B cell (primary cell): ENCODE measurements around the gene SEPSECS.

Experiments
- EZH2 ChIP-seq: IDR thresholded peaks from 2 replicates; pipeline ENCODE4 v1.6.1; 2012; ENCODE audit warnings: borderline replicate concordance, low read depth, mild to moderate bottlenecking, moderate library complexity, low read length; ENCODE audit not compliant: insufficient read depth, poor library complexity, severe bottlenecking
- TF ChIP-seq, protein P1 (sequence below): fragments of 200-600 bp; IDR thresholded peaks from one replicate; pipeline ENCODE4 v1.8.0; 2022; ENCODE audit warnings: antibody characterized with exemption, mild to moderate bottlenecking

DNA sequence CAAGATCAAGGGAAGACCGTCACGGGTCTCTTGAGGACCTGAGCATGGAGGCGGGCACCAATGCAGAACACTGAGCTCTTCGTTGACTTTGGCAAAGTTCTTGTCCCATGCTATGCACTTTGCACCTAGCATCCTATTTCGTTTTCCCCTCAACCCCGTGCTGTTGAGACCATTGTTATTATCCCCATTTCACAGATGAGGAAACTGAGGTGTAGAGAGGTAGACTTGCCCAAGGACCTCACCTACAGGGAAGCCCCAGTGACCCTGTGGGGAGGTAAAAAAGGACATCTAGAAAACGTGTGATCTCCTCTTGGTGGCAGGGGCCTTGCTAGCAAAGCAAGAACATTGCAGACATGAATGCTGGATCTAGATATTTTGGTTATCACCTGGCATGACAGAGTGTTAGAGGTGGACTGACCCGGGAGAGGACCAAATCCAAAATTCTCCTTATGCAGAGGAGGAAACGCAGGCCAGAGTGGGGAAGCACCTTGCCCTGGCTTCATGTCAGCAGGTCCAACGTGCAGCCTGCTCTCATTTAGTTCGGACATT lies 48.5 kb downstream of the SEPSECS start:
- TF ChIP-seq, protein P1, sequence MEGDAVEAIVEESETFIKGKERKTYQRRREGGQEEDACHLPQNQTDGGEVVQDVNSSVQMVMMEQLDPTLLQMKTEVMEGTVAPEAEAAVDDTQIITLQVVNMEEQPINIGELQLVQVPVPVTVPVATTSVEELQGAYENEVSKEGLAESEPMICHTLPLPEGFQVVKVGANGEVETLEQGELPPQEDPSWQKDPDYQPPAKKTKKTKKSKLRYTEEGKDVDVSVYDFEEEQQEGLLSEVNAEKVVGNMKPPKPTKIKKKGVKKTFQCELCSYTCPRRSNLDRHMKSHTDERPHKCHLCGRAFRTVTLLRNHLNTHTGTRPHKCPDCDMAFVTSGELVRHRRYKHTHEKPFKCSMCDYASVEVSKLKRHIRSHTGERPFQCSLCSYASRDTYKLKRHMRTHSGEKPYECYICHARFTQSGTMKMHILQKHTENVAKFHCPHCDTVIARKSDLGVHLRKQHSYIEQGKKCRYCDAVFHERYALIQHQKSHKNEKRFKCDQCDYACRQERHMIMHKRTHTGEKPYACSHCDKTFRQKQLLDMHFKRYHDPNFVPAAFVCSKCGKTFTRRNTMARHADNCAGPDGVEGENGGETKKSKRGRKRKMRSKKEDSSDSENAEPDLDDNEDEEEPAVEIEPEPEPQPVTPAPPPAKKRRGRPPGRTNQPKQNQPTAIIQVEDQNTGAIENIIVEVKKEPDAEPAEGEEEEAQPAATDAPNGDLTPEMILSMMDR, result no peak
- no peak for TF ChIP-seq EZH2
